Neural crest cell (in vitro differentiated cells): ENCODE data around the gene RRH. TPM values are rescaled to one million over a fixed set of nuclear protein-coding genes. Genes with fewer than 3 reads are reported as not detected.

Source experiments
- DNase-seq: peaks from one replicate; pipeline ENCODE4 v3.0.0; 2021; ENCODE audit warnings: low read depth, mixed read lengths, low spot score
- H3K27ac Mint-ChIP-seq: one replicate; pipeline ENCODE4 v1.8.0; 2021; ENCODE audit warnings: mild to moderate bottlenecking, mixed read lengths; ENCODE audit not compliant: unreplicated experiment
- H3K27me3 Mint-ChIP-seq: 2 replicates; pipeline ENCODE4 v1.8.0; 2021; ENCODE audit warnings: low read depth, mild to moderate bottlenecking, mixed read lengths
- H3K36me3 Mint-ChIP-seq: 2 replicates; pipeline ENCODE4 v1.8.0; 2021; ENCODE audit warnings: low read depth, mild to moderate bottlenecking, mixed read lengths
- H3K4me1 Mint-ChIP-seq: 2 replicates; pipeline ENCODE4 v1.8.0; 2021; ENCODE audit warnings: mixed read lengths
- H3K4me3 Mint-ChIP-seq: one replicate; pipeline ENCODE4 v1.8.0; 2021; ENCODE audit warnings: mild to moderate bottlenecking, mixed read lengths
- H3K9me3 Mint-ChIP-seq: 2 replicates; pipeline ENCODE4 v1.8.0; 2021; ENCODE audit warnings: mixed read lengths
- total RNA-seq: library from RNA; stranded (reverse); gene quantifications from 2 replicates; pipeline ENCODE4 v1.2.1, GENCODE V29; 2021
- TF ChIP-seq, protein P1 (sequence below): fragments of 200-600 bp; sonication (generic); conservative IDR thresholded peaks from 2 replicates; pipeline ENCODE4 v1.5.0; 2021; ENCODE audit warnings: antibody characterized with exemption, mild to moderate bottlenecking

RRH gene
- total RNA-seq, 1 donor from 2014 or later: 0.16 TPM

DNA sequence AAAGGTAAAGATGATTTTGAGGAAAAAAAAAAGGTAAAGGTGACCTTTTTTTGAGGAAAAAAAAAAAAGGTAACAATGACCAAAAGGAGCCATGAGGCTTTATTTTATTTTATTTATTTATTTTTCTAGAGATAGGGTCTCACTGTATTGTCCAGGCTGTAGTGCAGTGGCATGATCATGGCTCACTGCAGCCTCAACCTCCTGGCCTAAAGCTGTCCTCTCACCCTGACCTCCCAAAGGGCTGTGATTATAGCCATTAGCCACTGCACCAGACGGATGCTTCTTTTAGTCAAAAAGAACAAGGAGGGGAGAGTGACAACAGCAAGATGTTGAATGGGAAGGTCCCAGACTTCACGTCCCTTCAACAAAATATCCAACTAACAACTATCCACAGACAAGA is 50.6 kb downstream of the RRH start:
- H3K27me3 Mint-ChIP-seq: no peaks in the 10 kb centered on the region
- TF ChIP-seq, protein P1, sequence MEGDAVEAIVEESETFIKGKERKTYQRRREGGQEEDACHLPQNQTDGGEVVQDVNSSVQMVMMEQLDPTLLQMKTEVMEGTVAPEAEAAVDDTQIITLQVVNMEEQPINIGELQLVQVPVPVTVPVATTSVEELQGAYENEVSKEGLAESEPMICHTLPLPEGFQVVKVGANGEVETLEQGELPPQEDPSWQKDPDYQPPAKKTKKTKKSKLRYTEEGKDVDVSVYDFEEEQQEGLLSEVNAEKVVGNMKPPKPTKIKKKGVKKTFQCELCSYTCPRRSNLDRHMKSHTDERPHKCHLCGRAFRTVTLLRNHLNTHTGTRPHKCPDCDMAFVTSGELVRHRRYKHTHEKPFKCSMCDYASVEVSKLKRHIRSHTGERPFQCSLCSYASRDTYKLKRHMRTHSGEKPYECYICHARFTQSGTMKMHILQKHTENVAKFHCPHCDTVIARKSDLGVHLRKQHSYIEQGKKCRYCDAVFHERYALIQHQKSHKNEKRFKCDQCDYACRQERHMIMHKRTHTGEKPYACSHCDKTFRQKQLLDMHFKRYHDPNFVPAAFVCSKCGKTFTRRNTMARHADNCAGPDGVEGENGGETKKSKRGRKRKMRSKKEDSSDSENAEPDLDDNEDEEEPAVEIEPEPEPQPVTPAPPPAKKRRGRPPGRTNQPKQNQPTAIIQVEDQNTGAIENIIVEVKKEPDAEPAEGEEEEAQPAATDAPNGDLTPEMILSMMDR: no peak
- no peak overlapping the region for H3K4me3 Mint-ChIP-seq
- no peak overlapping the region for H3K27ac Mint-ChIP-seq
- no peak for DNase-seq
- H3K4me1 Mint-ChIP-seq: no peaks in the 10 kb centered on the region
- H3K9me3 Mint-ChIP-seq: no peaks in the 10 kb centered on the region
- H3K36me3 Mint-ChIP-seq: no peaks in the 10 kb centered on the region

GRCh38 chr4:109879081-109879480 is 51.3 kb downstream of the RRH start:
- TF ChIP-seq, protein P1: no peak
- Mint-ChIP-seq H3K4me1 (no peaks in the 10 kb centered on the region), H3K4me3 (no peak overlapping the region), H3K27me3 (no peaks in the 10 kb centered on the region), H3K36me3 (no peaks in the 10 kb centered on the region), H3K9me3 (no peaks in the 10 kb centered on the region), H3K27ac (no peak overlapping the region)
- no peak for DNase-seq

DNA sequence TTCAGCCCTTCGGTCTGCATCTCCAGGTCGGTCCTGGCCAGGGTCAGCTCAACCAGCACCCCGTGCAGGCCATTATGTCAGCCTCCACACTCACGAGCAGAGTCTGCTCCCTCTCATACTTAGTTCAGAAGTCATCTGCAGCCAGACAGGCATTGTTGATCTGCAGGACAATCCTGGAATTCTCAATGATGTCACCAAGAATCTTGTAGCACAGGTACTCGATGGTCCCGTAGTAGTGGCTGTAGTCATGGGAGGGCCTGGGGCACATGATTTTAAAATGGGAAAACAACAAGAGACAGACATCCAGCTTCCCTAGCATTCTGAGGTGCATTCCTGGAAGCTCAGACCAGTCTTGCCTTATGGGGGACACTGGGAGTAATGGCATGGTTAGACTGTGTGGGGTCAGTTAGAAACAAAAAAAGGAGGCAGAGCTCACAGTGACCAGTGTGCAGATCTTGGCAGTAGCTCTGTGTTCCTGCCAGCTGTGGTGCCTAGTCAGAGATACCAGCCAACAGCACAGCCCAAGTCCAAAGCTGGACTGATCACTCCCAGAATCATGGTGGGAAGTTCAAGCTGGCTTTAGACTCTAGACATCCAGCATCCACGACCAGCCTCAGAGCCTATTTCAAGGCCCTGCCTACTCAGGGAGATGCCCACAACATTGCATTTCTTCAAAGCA is 52.0 kb downstream of the RRH start:
- H3K36me3 Mint-ChIP-seq: no peaks in the 10 kb centered on the region
- H3K4me1 Mint-ChIP-seq: no peaks in the 10 kb centered on the region
- H3K9me3 Mint-ChIP-seq: no peaks in the 10 kb centered on the region
- H3K27ac Mint-ChIP-seq: peak overlapping the region; percentile 21
- no peak for DNase-seq
- H3K4me3 Mint-ChIP-seq: no peak overlapping the region
- TF ChIP-seq, protein P1: no peak
- no peaks in the 10 kb centered on the region for H3K27me3 Mint-ChIP-seq

- DNase-seq: no peak
- Mint-ChIP-seq H3K4me1 (no peaks in the 10 kb centered on the region), H3K27me3 (no peaks in the 10 kb centered on the region), H3K4me3 (no peak overlapping the region), H3K9me3 (no peaks in the 10 kb centered on the region), H3K27ac (no peak overlapping the region), H3K36me3 (no peaks in the 10 kb centered on the region)
- TF ChIP-seq, protein P1: no peak
Observed at GRCh38 chr4:109886303-109886702, 58.5 kb downstream of the RRH start.

DNA sequence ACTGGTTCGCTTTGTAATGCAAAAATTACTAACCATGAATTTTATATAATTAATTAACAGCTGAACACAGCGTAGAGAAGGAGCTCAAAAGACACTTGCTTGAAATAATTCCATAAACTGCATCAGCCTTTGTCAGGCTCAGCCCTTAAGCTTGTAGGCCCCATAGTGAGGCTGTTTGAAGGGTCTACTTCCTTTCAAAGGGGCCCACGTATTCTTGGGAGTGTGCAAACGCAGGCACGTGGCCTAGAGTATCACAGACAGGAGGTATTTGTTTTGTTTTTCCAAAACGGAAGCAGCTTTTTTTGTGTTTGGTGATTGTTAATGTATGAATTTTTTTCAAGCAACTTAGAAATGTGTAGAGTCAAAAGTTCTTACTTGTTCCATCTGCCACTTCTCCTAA is 59.3 kb downstream of the RRH start:
- Mint-ChIP-seq H3K27ac (peak overlapping the region; percentile 73), H3K4me3 (no peak overlapping the region), H3K4me1 (no peaks in the 10 kb centered on the region), H3K36me3 (no peaks in the 10 kb centered on the region), H3K9me3 (no peaks in the 10 kb centered on the region), H3K27me3 (no peaks in the 10 kb centered on the region)
- no peak for DNase-seq
- TF ChIP-seq, protein P1: no peak
